HCT116 (cell line): Measurements from ENCODE around the gene HCN2.

Source experiments
- ATF3 ChIP-seq: IDR thresholded peaks from 2 replicates; pipeline ENCODE4 v1.6.1; 2012
- CEBPB ChIP-seq: IDR thresholded peaks from 2 replicates; pipeline ENCODE4 v1.6.1; 2012; ENCODE audit warnings: low read depth
- EZH2 ChIP-seq: fragments of 200-600 bp; sonication (generic); IDR thresholded peaks from 2 replicates; pipeline ENCODE4 v1.6.1; 2017; ENCODE audit warnings: antibody characterized with exemption, mixed run types
- MAX ChIP-seq: IDR thresholded peaks from 2 replicates; pipeline ENCODE4 v1.6.1; 2012
- POLR2A ChIP-seq: IDR thresholded peaks from 2 replicates; pipeline ENCODE4 v1.7.0; 2011; ENCODE audit warnings: borderline replicate concordance; ENCODE audit not compliant: insufficient read depth, insufficient read length; ENCODE audit errors: extremely low read depth
- RAD21 ChIP-seq: IDR thresholded peaks from 2 replicates; pipeline ENCODE4 v1.6.1; 2012; ENCODE audit warnings: low read depth, mild to moderate bottlenecking
- SIN3A ChIP-seq: IDR thresholded peaks from 2 replicates; pipeline ENCODE4 v1.6.1; 2012; ENCODE audit warnings: low read depth
- SRF ChIP-seq: IDR thresholded peaks from 2 replicates; pipeline ENCODE4 v1.6.1; 2012; ENCODE audit warnings: low read depth
- TCF7L2 ChIP-seq: IDR thresholded peaks from 2 replicates; pipeline ENCODE4 v1.7.0; 2011; ENCODE audit warnings: borderline replicate concordance, inconsistent platforms; ENCODE audit not compliant: insufficient read depth, insufficient read length; ENCODE audit errors: extremely low read depth
- YY1 ChIP-seq: IDR thresholded peaks from 2 replicates; pipeline ENCODE4 v1.6.1; 2011; ENCODE audit warnings: low read length, low read depth, moderate library complexity, mild to moderate bottlenecking; ENCODE audit not compliant: insufficient replicate concordance; ENCODE audit errors: extremely low read depth
- ZNF274 ChIP-seq: fragments of 200-500 bp; sonication (Bioruptor generic); IDR thresholded peaks from 2 replicates; pipeline ENCODE4 v1.6.1; 2014; ENCODE audit warnings: mild to moderate bottlenecking, low read depth, low read length, inconsistent platforms
- TF ChIP-seq, protein P1 (sequence below), 3 experiments: fragments of 200-600 bp in 1 of 3; sonication (generic) in 1 of 3; IDR thresholded peaks in 2 of 3; conservative IDR thresholded peaks in 1 of 3; 2 replicates each; pipeline ENCODE4 v1.5.1; 2012 to 2017; ENCODE audit warnings: low read depth in 2 of 3, low read length in 2 of 3, antibody characterized with exemption in 1 of 3, borderline replicate concordance in 1 of 3, control low read depth in 1 of 3, mild to moderate bottlenecking in 1 of 3, mixed read lengths in 1 of 3, mixed run types in 1 of 3, moderate library complexity in 1 of 3; ENCODE audit not compliant: insufficient read depth in 1 of 3

DNA sequence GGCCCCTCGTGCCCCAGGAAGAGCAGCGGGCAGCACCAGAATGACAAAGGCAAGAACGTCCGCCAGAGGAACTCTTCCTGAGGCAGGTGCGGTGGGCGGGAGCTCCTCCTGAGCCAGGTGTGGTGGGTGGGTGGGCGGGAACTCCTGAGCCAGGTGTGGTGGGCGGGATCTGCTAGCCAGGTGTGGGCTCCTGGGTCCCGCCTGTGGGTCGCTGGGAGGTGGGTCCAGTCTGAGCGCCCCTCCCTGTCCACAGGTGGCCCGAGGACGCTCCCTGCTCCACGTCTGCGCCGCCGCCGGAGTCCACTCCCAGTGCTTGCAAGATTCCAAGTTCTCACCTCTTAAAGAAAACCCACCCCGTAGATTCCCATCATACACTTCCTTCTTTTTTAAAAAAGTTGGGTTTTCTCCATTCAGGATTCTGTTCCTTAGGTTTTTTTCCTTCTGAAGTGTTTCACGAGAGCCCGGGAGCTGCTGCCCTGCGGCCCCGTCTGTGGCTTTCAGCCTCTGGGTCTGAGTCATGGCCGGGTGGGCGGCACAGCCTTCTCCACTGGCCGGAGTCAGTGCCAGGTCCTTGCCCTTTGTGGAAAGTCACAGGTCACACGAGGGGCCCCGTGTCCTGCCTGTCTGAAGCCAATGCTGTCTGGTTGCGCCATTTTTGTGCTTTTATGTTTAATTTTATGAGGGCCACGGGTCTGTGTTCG, 7.0 kb upstream of the HCN2 start:
- TF ChIP-seq ZNF274: no peak
- no peak for TF ChIP-seq SRF
- TF ChIP-seq, protein P1, sequence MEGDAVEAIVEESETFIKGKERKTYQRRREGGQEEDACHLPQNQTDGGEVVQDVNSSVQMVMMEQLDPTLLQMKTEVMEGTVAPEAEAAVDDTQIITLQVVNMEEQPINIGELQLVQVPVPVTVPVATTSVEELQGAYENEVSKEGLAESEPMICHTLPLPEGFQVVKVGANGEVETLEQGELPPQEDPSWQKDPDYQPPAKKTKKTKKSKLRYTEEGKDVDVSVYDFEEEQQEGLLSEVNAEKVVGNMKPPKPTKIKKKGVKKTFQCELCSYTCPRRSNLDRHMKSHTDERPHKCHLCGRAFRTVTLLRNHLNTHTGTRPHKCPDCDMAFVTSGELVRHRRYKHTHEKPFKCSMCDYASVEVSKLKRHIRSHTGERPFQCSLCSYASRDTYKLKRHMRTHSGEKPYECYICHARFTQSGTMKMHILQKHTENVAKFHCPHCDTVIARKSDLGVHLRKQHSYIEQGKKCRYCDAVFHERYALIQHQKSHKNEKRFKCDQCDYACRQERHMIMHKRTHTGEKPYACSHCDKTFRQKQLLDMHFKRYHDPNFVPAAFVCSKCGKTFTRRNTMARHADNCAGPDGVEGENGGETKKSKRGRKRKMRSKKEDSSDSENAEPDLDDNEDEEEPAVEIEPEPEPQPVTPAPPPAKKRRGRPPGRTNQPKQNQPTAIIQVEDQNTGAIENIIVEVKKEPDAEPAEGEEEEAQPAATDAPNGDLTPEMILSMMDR (IDR thresholded peaks at IDR 0.05 in 2 of 3, conservative IDR thresholded peaks at IDR 0.05 in 1 of 3; ENCODE audit: borderline replicate concordance in 1 of 3, insufficient read depth in 1 of 3, low read depth in 2 of 3, low read length in 2 of 3): no peak
- TF ChIP-seq RAD21: no peak
- TF ChIP-seq TCF7L2: no peak
- TF ChIP-seq EZH2: no peak
- TF ChIP-seq CEBPB: no peak
- TF ChIP-seq POLR2A: no peak
- TF ChIP-seq MAX: no peak
- no peak for TF ChIP-seq SIN3A
- TF ChIP-seq ATF3: no peak
- TF ChIP-seq YY1: no peak
